HepG2 (cell line): ENCODE results near the gene HTR6. TPM values are rescaled to one million over a fixed set of nuclear protein-coding genes. Genes with fewer than 3 reads are reported as not detected.

Source experiments
- ATAC-seq: fragments of 200-7000 bp; cut with Tn5 transposase; 3 replicates; pipeline ENCODE4 v1.9.1; 2020; ENCODE audit warnings: mild to moderate bottlenecking, moderate library complexity
- BruUV-seq: library from RNA; stranded (reverse); fragments of 400-500 nt; replicated peaks from 2 replicates; lab custom pipeline; 2021; lab: Mats Ljungman, UMichigan
- CTCF ChIA-PET: fragments of 300-600 bp; formaldehyde crosslinking; extraction: SDS; loops from one replicate; lab custom pipeline; 2021; ENCODE audit warnings: low total read pairs, inconsistent platforms, low intra/inter-chr PET ratio; lab: Yijun Ruan, JAX
- POLR2A ChIA-PET: fragments of 350-600 bp; sonication (Branson Sonifier 250); formaldehyde crosslinking; loops from one replicate; lab custom pipeline; 2020; ENCODE audit warnings: antibody characterized with exemption, inconsistent platforms; lab: Yijun Ruan, JAX
- DNase-seq: peaks from one replicate; pipeline ENCODE4 v3.0.0-alpha.2; 2015; ENCODE audit warnings: low spot score
- FAIRE-seq: peaks from 3 replicates; lab custom pipeline; 2011; peaks lifted over from hg19 to GRCh38; lab: Jason Lieb, UNC
- H2AFZ ChIP-seq: one replicate; pipeline ENCODE4 v1.6.1; 2011; ENCODE audit warnings: low read length, inconsistent platforms
- H3K27ac ChIP-seq: fragments of 300-600 bp; 3 replicates; pipeline ENCODE4 v1.8.0; 2011; ENCODE audit warnings: mixed run types, mild to moderate bottlenecking, mixed read lengths, low read length, inconsistent platforms; ENCODE audit not compliant: insufficient read depth; ENCODE audit errors: extremely low read length
- H3K27me3 ChIP-seq, 2 experiments: fragments of 200-600 bp in 1 of 2; 2 replicates in 1 of 2; 3 replicates in 1 of 2; pipeline versions ENCODE4 v1.6.0 to v1.8.0; 2011; ENCODE audit warnings: low read length in 2 of 2, mild to moderate bottlenecking in 2 of 2, moderate library complexity in 2 of 2, inconsistent platforms in 1 of 2; ENCODE audit not compliant: insufficient read depth in 2 of 2, control insufficient read depth in 1 of 2
- H3K36me3 ChIP-seq, 2 experiments: fragments of 200-600 bp in 1 of 2; replicated peaks in 1 of 2; 2 replicates in 1 of 2; 3 replicates in 1 of 2; pipeline versions ENCODE4 v1.5.1 to v1.8.0; 2011; ENCODE audit warnings: low read length in 2 of 2, inconsistent platforms in 1 of 2; ENCODE audit not compliant: insufficient read depth in 2 of 2, control insufficient read depth in 1 of 2
- H3K4me1 ChIP-seq: 2 replicates; pipeline ENCODE4 v1.5.1; 2012; ENCODE audit warnings: low read length, inconsistent platforms; ENCODE audit not compliant: insufficient read depth
- H3K4me2 ChIP-seq: 2 replicates; pipeline ENCODE4 v1.6.0; 2011; ENCODE audit warnings: low read depth, low read length, inconsistent platforms
- H3K4me3 ChIP-seq, 3 experiments: fragments of 200-600 bp in 1 of 3; sonication (generic), shearing (Covaris generic) in 1 of 3; replicated peaks in 1 of 3; 2 replicates each; pipeline ENCODE4 v1.5.1; 2011 to 2016; ENCODE audit warnings: low read length in 3 of 3, inconsistent platforms in 2 of 3, low read depth in 2 of 3, mild to moderate bottlenecking in 2 of 3, control low read depth in 1 of 3, mixed read lengths in 1 of 3; ENCODE audit not compliant: insufficient read depth in 1 of 3
- H3K79me2 ChIP-seq: one replicate; pipeline ENCODE4 v1.6.1; 2011; ENCODE audit warnings: low read length, inconsistent platforms; ENCODE audit not compliant: insufficient read depth
- H3K9ac ChIP-seq: 2 replicates; pipeline ENCODE4 v1.6.0; 2011; ENCODE audit warnings: mild to moderate bottlenecking, low read depth, low read length, inconsistent platforms; ENCODE audit not compliant: insufficient read depth
- H3K9me3 ChIP-seq: 2 replicates; pipeline ENCODE4 v1.5.1; 2012; ENCODE audit warnings: mild to moderate bottlenecking, low read length
- H4K20me1 ChIP-seq: 2 replicates; pipeline ENCODE4 v1.6.0; 2011; ENCODE audit warnings: inconsistent platforms, mild to moderate bottlenecking, low read length, moderate library complexity; ENCODE audit not compliant: insufficient read depth
- HCFC1 ChIP-seq: fragments of 150-350 bp; IDR thresholded peaks from 2 replicates; pipeline ENCODE4 v1.6.1; 2014; ENCODE audit warnings: low read depth, low read length
- JUN ChIP-seq: sonication (generic); formaldehyde crosslinking; IDR thresholded peaks from 2 replicates; pipeline ENCODE4 v1.4.0; 2020; ENCODE audit warnings: mild to moderate bottlenecking, missing genetic modification reagents
- KDM4B ChIP-seq: sonication (generic); formaldehyde crosslinking; IDR thresholded peaks from 2 replicates; pipeline ENCODE4 v1.4.0; 2020; ENCODE audit warnings: missing genetic modification reagents
- KLF13 ChIP-seq: sonication (generic); formaldehyde crosslinking; IDR thresholded peaks from 2 replicates; pipeline ENCODE4 v1.4.0; 2020; ENCODE audit warnings: mild to moderate bottlenecking, missing genetic modification reagents
- MAFK ChIP-seq, 2 experiments: IDR thresholded peaks in 1 of 2; conservative IDR thresholded peaks in 1 of 2; 2 replicates each; pipeline ENCODE4 v1.6.1; 2011; ENCODE audit warnings: improper control_type of control experiment in 2 of 2, low read length in 2 of 2
- MEF2D ChIP-seq: sonication (generic); formaldehyde crosslinking; IDR thresholded peaks from 2 replicates; pipeline ENCODE4 v1.5.1; 2020; ENCODE audit warnings: mild to moderate bottlenecking, missing genetic modification reagents
- SMAD3 ChIP-seq: sonication (generic); formaldehyde crosslinking; IDR thresholded peaks from 2 replicates; pipeline ENCODE4 v1.4.0; 2020; ENCODE audit warnings: missing genetic modification reagents
- SP140L ChIP-seq: sonication (generic); formaldehyde crosslinking; IDR thresholded peaks from 2 replicates; pipeline ENCODE4 v1.4.0; 2020; ENCODE audit warnings: missing genetic modification reagents, borderline replicate concordance
- ZNF431 ChIP-seq: sonication (generic); formaldehyde crosslinking; IDR thresholded peaks from 2 replicates; pipeline ENCODE4 v1.9.0; 2022; ENCODE audit warnings: missing genetic modification reagents, low read depth, mild to moderate bottlenecking, borderline replicate concordance
- ZNF468 ChIP-seq: sonication (generic); formaldehyde crosslinking; IDR thresholded peaks from 2 replicates; pipeline ENCODE4 v1.8.0; 2022; ENCODE audit warnings: mild to moderate bottlenecking, moderate library complexity, missing genetic modification reagents
- ZNF484 ChIP-seq: sonication (generic); formaldehyde crosslinking; IDR thresholded peaks from 2 replicates; pipeline ENCODE4 v1.5.1; 2020; ENCODE audit warnings: mild to moderate bottlenecking, low read depth, missing genetic modification reagents, borderline replicate concordance
- ZNF556 ChIP-seq: sonication (generic); formaldehyde crosslinking; IDR thresholded peaks from 2 replicates; pipeline ENCODE4 v1.4.0; 2020; ENCODE audit warnings: mild to moderate bottlenecking, missing genetic modification reagents, borderline replicate concordance
- ZNF605 ChIP-seq: sonication (generic); formaldehyde crosslinking; IDR thresholded peaks from 2 replicates; pipeline ENCODE4 v1.8.0; 2022; ENCODE audit warnings: mild to moderate bottlenecking, missing genetic modification reagents
- WGBS: methylation state at CpG from one replicate; pipeline ENCODE4 v1.1.6; 2017; ENCODE audit warnings: low lambda C conversion rate; 5-methylcytosine and 5-hydroxymethylcytosine counted together
- in situ Hi-C: cut with HindIII; loops from 2 replicates; pipeline ENCODE4 v1.10.0; 2017; ENCODE audit warnings: low pct_unique_long_range_greater_than_20kb; ENCODE audit not compliant: extremely low pct_ligation_motif_present
- intact Hi-C: fragments of 100-400 bp; cut with micrococcal nuclease; formaldehyde crosslinking; loops from one replicate; pipeline ENCODE4 v1.10.0; 2022; ENCODE audit not compliant: unreplicated experiment
- polyA plus RNA-seq, 8 experiments: library from polyadenylated mRNA; depleted of rRNA in 3 of 8; stranded (reverse) in 7 of 8; unstranded in 1 of 8; fragments of >200 nt; fragmentation: Illumina TruSeq in 4 of 8; extraction: Trizol in 4 of 8; gene quantifications; 2 replicates each; pipeline versions ENCODE4 v1.2.1 to v1.2.3, GENCODE V29; 2011 to 2016; ENCODE audit warnings: low read depth in 4 of 8, missing spikeins in 1 of 8, mixed read lengths in 1 of 8; ENCODE audit not compliant: insufficient read depth in 1 of 8
- total RNA-seq, 5 experiments: library from RNA; depleted of rRNA; stranded (reverse); fragments of >200 nt; fragmentation: Illumina TruSeq; extraction: Trizol; gene quantifications; 2 replicates each; pipeline ENCODE4 v1.2.3, GENCODE V29; 2016; ENCODE audit warnings: low read depth in 1 of 5
- TF ChIP-seq, protein P1 (sequence below): sonication (generic); formaldehyde crosslinking; IDR thresholded peaks from 2 replicates; pipeline ENCODE4 v1.8.0; 2022; ENCODE audit warnings: missing genetic modification reagents, mild to moderate bottlenecking, moderate library complexity, borderline replicate concordance
- TF ChIP-seq, protein P2 (sequence below): sonication (generic); formaldehyde crosslinking; IDR thresholded peaks from 2 replicates; pipeline ENCODE4 v1.4.0; 2020; ENCODE audit warnings: missing genetic modification reagents, borderline replicate concordance
- TF ChIP-seq, protein P3 (sequence below): sonication (generic); formaldehyde crosslinking; IDR thresholded peaks from 2 replicates; pipeline ENCODE4 v1.5.0; 2020; ENCODE audit warnings: missing genetic modification reagents
- TF ChIP-seq, protein P4 (sequence below): IDR thresholded peaks from 2 replicates; pipeline ENCODE4 v1.6.1; 2016; ENCODE audit warnings: missing compliant biosample characterization, missing genetic modification reagents, borderline replicate concordance
- TF ChIP-seq, protein P5 (sequence below): IDR thresholded peaks from 2 replicates; pipeline ENCODE4 v1.6.1; 2012; ENCODE audit warnings: inconsistent platforms

The HTR6 gene
- total and polyA plus RNA-seq, 2 of the 13 experiments (the other 11 are each of a cell fraction or from before 2014, with no cell fraction given) = 0.04 TPM; not detected in 1

DNA sequence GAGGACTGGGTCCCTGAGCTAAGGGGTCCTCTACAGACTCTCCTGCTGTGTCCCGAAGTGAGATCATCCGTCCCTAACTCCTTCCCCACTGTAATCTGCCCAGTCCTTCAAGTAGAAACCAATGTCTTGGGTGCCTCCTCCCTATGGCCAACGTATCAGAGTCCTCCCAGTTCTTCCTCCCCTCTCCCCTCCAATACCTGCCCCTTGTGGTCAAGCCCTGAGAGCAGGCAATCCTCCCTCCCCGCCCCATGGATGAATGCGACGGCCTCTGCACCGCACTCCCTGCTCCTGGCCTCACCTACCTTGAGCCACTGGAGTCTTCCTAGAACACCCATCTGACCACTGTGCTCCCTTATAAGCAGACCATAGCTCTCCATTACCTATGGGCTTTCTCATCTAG is 31.1 kb downstream of the HTR6 start:
- no peaks in the 10 kb centered on the region for H4K20me1 ChIP-seq
- H3K9me3 ChIP-seq = no peaks in the 10 kb centered on the region
- H3K27me3 ChIP-seq = no peaks in the 10 kb centered on the region
- H2AFZ ChIP-seq = no peak overlapping the region
- no peak overlapping the region for H3K4me2 ChIP-seq
- FAIRE-seq (no peak), DNase-seq (no peak)
- no peak overlapping the region for H3K27ac ChIP-seq
- WGBS = 79% methylated on average over 7 of the region's 7 CpGs
- H3K4me1 ChIP-seq = no peaks in the 10 kb centered on the region
- no peak overlapping the region for H3K4me3 ChIP-seq
- CTCF ChIA-PET = no interaction called here
- TF ChIP-seq, protein P1, sequence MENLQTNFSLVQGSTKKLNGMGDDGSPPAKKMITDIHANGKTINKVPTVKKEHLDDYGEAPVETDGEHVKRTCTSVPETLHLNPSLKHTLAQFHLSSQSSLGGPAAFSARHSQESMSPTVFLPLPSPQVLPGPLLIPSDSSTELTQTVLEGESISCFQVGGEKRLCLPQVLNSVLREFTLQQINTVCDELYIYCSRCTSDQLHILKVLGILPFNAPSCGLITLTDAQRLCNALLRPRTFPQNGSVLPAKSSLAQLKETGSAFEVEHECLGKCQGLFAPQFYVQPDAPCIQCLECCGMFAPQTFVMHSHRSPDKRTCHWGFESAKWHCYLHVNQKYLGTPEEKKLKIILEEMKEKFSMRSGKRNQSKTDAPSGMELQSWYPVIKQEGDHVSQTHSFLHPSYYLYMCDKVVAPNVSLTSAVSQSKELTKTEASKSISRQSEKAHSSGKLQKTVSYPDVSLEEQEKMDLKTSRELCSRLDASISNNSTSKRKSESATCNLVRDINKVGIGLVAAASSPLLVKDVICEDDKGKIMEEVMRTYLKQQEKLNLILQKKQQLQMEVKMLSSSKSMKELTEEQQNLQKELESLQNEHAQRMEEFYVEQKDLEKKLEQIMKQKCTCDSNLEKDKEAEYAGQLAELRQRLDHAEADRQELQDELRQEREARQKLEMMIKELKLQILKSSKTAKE (CRISPR knock-in tag) = no peak
- no peak for TF ChIP-seq ZNF468 (CRISPR knock-in tag)
- TF ChIP-seq MAFK (conservative IDR thresholded peaks at IDR 0.05 in 1 of 2, IDR thresholded peaks at IDR 0.05 in 1 of 2; ENCODE audit: low read length in 2 of 2) = no peak
- TF ChIP-seq JUN (CRISPR knock-in tag) = no peak
- TF ChIP-seq, protein P2, sequence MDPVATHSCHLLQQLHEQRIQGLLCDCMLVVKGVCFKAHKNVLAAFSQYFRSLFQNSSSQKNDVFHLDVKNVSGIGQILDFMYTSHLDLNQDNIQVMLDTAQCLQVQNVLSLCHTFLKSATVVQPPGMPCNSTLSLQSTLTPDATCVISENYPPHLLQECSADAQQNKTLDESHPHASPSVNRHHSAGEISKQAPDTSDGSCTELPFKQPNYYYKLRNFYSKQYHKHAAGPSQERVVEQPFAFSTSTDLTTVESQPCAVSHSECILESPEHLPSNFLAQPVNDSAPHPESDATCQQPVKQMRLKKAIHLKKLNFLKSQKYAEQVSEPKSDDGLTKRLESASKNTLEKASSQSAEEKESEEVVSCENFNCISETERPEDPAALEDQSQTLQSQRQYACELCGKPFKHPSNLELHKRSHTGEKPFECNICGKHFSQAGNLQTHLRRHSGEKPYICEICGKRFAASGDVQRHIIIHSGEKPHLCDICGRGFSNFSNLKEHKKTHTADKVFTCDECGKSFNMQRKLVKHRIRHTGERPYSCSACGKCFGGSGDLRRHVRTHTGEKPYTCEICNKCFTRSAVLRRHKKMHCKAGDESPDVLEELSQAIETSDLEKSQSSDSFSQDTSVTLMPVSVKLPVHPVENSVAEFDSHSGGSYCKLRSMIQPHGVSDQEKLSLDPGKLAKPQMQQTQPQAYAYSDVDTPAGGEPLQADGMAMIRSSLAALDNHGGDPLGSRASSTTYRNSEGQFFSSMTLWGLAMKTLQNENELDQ (CRISPR knock-in tag) = no peak
- no peak for TF ChIP-seq HCFC1
- TF ChIP-seq ZNF556 (CRISPR knock-in tag) = no peak
- TF ChIP-seq, protein P3, sequence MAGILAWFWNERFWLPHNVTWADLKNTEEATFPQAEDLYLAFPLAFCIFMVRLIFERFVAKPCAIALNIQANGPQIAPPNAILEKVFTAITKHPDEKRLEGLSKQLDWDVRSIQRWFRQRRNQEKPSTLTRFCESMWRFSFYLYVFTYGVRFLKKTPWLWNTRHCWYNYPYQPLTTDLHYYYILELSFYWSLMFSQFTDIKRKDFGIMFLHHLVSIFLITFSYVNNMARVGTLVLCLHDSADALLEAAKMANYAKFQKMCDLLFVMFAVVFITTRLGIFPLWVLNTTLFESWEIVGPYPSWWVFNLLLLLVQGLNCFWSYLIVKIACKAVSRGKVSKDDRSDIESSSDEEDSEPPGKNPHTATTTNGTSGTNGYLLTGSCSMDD (CRISPR knock-in tag) = no peak
- no peak for TF ChIP-seq ZNF484 (CRISPR knock-in tag)
- no peak for TF ChIP-seq SMAD3 (CRISPR knock-in tag)
- no peak for TF ChIP-seq MEF2D (CRISPR knock-in tag)
- TF ChIP-seq ZNF431 = no peak
- TF ChIP-seq, protein P4, sequence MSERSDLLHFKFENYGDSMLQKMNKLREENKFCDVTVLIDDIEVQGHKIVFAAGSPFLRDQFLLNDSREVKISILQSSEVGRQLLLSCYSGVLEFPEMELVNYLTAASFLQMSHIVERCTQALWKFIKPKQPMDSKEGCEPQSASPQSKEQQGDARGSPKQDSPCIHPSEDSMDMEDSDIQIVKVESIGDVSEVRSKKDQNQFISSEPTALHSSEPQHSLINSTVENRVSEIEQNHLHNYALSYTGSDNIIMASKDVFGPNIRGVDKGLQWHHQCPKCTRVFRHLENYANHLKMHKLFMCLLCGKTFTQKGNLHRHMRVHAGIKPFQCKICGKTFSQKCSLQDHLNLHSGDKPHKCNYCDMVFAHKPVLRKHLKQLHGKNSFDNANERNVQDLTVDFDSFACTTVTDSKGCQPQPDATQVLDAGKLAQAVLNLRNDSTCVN (CRISPR knock-in tag) = no peak
- no peak for TF ChIP-seq ZNF605 (CRISPR knock-in tag)
- TF ChIP-seq KDM4B (CRISPR knock-in tag) = no peak
- no peak for TF ChIP-seq SP140L (CRISPR knock-in tag)
- no peak for TF ChIP-seq KLF13 (CRISPR knock-in tag)
- TF ChIP-seq, protein P5, sequence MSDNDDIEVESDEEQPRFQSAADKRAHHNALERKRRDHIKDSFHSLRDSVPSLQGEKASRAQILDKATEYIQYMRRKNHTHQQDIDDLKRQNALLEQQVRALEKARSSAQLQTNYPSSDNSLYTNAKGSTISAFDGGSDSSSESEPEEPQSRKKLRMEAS = no peak
- TF ChIP-seq, all 625 proteins: peak for 0
- in situ Hi-C loops (no loop called here), intact Hi-C loops (no loop called here)
- H3K79me2 ChIP-seq = no peaks in the 10 kb centered on the region
- no peak overlapping the region for H3K9ac ChIP-seq
- POLR2A ChIA-PET = no interaction called here
- ATAC-seq = no peak
- H3K36me3 ChIP-seq = no peaks in the 10 kb centered on the region
- no TSS peak for BruUV-seq
